NB4 (cell line): ENCODE measurements around the gene NENF.

Source experiments
- DNase-seq: peaks from one replicate; pipeline ENCODE4 v3.0.0; 2010; ENCODE audit warnings: low read depth
- H3K4me3 ChIP-seq: one replicate; pipeline ENCODE4 v1.5.1; 2011; ENCODE audit warnings: mild to moderate bottlenecking, low read depth, low read length, moderate library complexity
- MYC ChIP-seq: IDR thresholded peaks from 2 replicates; pipeline ENCODE4 v1.6.1; 2011; ENCODE audit warnings: low read depth, low read length
- POLR2A ChIP-seq: IDR thresholded peaks from 2 replicates; pipeline ENCODE4 v1.6.1; 2011; ENCODE audit warnings: mild to moderate bottlenecking; ENCODE audit not compliant: insufficient read length; ENCODE audit errors: extremely low read depth
- TF ChIP-seq, protein P1 (sequence below): IDR thresholded peaks from 2 replicates; pipeline ENCODE4 v1.6.1; 2011; ENCODE audit warnings: low read depth, low read length
- TF ChIP-seq, protein P2 (sequence below): IDR thresholded peaks from one replicate; pipeline ENCODE4 v1.5.1; 2012; ENCODE audit warnings: low read depth, low read length

NENF gene

DNA sequence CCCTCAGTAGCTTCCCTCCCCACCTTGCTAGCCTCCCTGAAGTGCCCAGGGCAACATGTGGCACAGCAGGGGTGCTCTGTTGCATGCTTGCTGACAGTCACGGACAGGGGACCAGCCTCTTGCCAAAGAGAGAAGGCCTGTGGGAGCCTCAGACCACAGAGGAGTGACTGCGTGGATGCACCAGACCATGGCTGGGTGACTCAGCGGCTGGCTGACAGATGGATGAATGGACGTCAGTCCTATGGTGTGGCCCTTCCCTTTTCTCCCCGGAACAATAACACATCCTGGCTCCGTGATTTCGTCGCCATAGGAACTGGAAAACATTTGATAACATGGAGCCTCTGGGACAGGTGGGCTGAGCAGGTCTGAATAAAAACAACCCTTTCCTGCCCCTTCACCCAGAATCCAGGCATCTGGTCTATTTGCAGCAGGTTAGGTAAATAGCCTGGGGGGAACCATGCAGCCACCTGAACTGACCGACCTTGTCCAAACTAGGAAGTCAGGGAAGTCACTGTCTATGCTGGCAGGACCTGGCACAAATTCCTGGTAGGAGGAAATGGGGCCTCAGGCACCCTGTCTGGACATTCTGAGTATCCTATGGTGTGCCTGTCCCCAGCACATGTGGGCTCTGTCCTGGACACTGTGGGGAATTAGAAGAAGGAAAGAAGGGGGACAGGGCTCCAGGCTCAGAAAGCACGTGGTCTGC, 53.3 kb downstream of the NENF start:
- no peak overlapping the region for H3K4me3 ChIP-seq
- TF ChIP-seq, protein P1, sequence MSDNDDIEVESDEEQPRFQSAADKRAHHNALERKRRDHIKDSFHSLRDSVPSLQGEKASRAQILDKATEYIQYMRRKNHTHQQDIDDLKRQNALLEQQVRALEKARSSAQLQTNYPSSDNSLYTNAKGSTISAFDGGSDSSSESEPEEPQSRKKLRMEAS, result 0 out of 2 replicates have a peak, but pooled peaks have one; percentile 42
- TF ChIP-seq MYC, result no peak
- TF ChIP-seq, protein P2, sequence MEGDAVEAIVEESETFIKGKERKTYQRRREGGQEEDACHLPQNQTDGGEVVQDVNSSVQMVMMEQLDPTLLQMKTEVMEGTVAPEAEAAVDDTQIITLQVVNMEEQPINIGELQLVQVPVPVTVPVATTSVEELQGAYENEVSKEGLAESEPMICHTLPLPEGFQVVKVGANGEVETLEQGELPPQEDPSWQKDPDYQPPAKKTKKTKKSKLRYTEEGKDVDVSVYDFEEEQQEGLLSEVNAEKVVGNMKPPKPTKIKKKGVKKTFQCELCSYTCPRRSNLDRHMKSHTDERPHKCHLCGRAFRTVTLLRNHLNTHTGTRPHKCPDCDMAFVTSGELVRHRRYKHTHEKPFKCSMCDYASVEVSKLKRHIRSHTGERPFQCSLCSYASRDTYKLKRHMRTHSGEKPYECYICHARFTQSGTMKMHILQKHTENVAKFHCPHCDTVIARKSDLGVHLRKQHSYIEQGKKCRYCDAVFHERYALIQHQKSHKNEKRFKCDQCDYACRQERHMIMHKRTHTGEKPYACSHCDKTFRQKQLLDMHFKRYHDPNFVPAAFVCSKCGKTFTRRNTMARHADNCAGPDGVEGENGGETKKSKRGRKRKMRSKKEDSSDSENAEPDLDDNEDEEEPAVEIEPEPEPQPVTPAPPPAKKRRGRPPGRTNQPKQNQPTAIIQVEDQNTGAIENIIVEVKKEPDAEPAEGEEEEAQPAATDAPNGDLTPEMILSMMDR, result no peak
- peak; percentile 88 for DNase-seq

DNA sequence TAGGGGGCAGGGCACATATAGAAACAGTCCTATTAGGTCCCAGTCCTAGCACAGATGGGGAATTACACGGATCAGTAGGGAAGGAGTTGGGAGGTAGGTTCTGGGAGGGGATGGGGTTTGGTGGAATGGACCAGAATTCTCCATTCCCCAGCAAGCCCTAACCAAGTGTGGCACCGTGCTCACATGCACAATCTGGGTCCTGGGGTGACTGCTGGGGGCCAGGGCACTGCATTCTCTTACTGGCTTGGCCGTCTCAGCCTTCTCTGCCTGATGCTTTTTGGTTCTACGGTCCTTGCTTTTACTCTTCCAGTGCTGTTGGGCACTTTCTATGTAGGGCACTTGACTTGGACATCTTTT, 53.9 kb downstream of the NENF start:
- H3K4me3 ChIP-seq, result no peak overlapping the region
- DNase-seq, result no peak
- TF ChIP-seq POLR2A (no peak), MYC (no peak)
- TF ChIP-seq, protein P2, result no peak
- TF ChIP-seq, protein P1, result no peak

DNA sequence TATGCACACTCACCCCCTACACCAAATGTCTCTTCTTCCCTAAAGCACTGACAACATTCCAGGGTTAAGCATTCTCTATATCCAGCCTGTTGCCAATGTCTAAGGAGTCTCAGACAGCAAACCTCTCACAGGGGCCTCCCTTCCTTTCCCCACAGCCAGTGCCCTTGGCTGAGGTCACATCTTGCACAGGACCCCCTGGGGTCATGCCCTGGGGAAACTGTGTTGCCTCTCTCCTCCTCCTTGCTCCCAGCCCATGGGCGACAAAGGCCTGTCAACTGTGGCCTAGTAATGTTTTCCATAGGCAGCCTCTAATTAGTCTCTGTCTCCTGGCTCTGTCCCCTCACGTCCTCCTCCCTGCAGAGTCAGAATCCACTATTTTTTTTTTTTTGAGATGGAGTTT, 54.6 kb downstream of the NENF start:
- H3K4me3 ChIP-seq, result no peak overlapping the region
- TF ChIP-seq MYC (no peak), POLR2A (no peak)
- TF ChIP-seq, protein P1, result no peak
- TF ChIP-seq, protein P2, result no peak
- no peak for DNase-seq

DNA sequence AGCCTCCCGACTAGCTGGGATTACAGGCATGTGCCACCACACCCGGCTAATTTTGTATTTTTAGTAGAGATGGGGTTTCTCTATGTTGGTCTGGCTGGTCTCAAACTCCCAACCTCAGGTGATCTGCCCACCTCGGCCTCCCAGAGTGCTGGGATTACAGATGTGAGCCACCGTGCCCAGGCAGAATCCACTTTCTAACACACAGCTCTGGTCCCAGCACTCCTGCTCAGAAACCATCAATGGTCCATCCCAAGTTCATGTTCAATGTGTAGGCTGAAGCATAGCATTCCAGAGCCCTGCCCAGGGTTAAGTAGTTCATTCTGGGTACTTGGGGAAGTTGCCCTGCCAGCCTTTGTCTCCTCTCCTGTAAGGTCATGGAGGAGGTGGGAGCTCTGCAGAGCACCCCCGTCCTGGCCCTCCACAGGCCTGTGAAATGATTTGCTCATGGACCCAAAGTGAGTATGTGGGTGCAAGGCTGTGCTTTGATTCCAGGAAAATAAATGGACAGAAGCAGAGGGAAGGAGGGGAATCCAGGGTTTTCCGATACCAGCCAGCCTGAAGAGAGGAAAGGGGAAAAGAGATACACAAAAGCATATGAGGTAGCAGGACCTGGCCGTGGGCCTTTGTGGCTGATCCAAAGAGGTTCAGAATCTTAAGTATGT, 55.2 kb downstream of the NENF start:
- TF ChIP-seq MYC, result no peak
- TF ChIP-seq, protein P1, result no peak
- TF ChIP-seq POLR2A, result no peak
- TF ChIP-seq, protein P2, result no peak
- DNase-seq, result no peak
- no peak overlapping the region for H3K4me3 ChIP-seq

DNA sequence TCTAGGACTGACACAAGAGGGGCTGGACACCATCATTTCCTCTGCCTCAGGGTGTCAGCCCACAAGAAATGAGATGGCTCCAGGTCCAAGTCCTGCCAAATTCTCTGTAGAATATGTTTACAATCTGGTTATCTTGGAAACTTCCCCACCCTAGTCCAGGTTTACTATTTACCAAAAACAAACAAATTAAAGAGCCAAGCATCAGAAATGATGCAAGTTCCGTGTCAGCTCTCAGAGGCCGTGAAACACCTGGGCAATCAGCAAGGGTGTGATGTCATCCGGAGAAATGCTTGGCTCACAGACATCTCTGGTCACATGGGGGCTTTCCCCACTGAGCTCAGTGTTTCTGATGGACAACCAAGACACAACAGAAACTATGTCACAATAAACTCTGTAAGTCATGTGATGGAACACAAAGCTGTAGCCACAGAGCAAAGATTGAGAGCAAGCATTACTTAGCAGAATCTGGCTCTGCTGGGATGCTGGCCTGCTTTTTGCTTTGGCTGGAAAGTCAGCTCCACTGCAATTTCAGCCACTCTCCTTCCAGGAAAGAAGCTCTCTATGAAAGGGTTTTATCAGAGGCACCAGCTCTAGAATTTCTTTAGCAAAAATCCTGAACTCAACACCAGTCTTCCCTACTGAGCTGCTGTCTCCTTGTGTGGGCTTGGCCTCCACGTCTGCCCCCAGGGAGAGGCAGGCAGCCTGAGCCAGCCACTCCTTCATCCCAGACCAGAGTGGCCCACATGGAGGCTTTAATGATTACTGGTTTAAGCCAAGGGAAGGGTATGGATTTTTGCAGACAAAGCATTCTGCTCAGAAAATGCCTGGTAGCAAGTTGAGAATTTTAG, 55.9 kb downstream of the NENF start:
- TF ChIP-seq MYC, result no peak
- TF ChIP-seq, protein P1, result no peak
- no peak overlapping the region for H3K4me3 ChIP-seq
- DNase-seq, result no peak
